K562 (cell line): ENCODE data around the gene BMAL2. TPM values are rescaled to one million over a fixed set of nuclear protein-coding genes. Genes with fewer than 3 reads are reported as not detected.

Experiments
- ATAC-seq: fragments of 200-7000 bp; cut with Tn5 transposase; 3 replicates; pipeline ENCODE4 v1.9.1; 2020; ENCODE audit warnings: moderate library complexity
- BruUV-seq: library from RNA; stranded (reverse); fragments of 400-500 nt; replicated peaks from 2 replicates; lab custom pipeline; 2021; lab: Mats Ljungman, UMichigan
- CTCF ChIA-PET: fragments of 300-600 bp; formaldehyde crosslinking; extraction: SDS; loops from one replicate; lab custom pipeline; 2021; ENCODE audit warnings: low intra/inter-chr PET ratio; lab: Yijun Ruan, JAX
- POLR2A ChIA-PET: fragments of 300-600, 350-650 bp; sonication (Branson Sonifier 250); formaldehyde crosslinking; extraction: SDS; loops from one replicate; lab custom pipeline; 2021; ENCODE audit warnings: antibody characterized with exemption, inconsistent platforms; lab: Yijun Ruan, JAX
- DNase-seq, 4 experiments: peaks; one replicate each; pipeline versions ENCODE4 v3.0.0 to v3.0.0-alpha.2; 2011 to 2018; ENCODE audit warnings: low spot score in 3 of 4, mixed read lengths in 3 of 4; ENCODE audit errors: extremely low read depth in 1 of 4
- FAIRE-seq: peaks from 2 replicates; lab custom pipeline; 2011; peaks lifted over from hg19 to GRCh38; lab: Jason Lieb, UNC
- H2AFZ ChIP-seq: 2 replicates; pipeline ENCODE4 v1.6.0; 2011; ENCODE audit warnings: low read depth, low read length, control low read depth, inconsistent platforms
- H3K27ac ChIP-seq: fragments of 200-600 bp; 3 replicates; pipeline ENCODE4 v1.8.0; 2011; ENCODE audit warnings: low read depth, mild to moderate bottlenecking, control low read depth, inconsistent platforms, low read length, moderate library complexity, mixed read lengths; ENCODE audit errors: extremely low read depth
- H3K27me3 ChIP-seq, 2 experiments: fragments of 300-600 bp in 1 of 2; 2 replicates in 1 of 2; 3 replicates in 1 of 2; pipeline versions ENCODE4 v1.6.0 to v1.8.0; 2011; ENCODE audit warnings: inconsistent platforms in 2 of 2, low read length in 2 of 2, mild to moderate bottlenecking in 1 of 2, mixed read lengths in 1 of 2, moderate library complexity in 1 of 2; ENCODE audit not compliant: control insufficient read depth in 2 of 2, insufficient read depth in 2 of 2
- H3K36me3 ChIP-seq: fragments of 300-600 bp; 3 replicates; pipeline ENCODE4 v1.8.0; 2011; ENCODE audit warnings: mild to moderate bottlenecking, low read length, inconsistent platforms; ENCODE audit not compliant: control insufficient read depth, insufficient read depth
- H3K4me1 ChIP-seq, 2 experiments: fragments of 200-600 bp in 1 of 2; replicated peaks in 1 of 2; 2 replicates in 1 of 2; 3 replicates in 1 of 2; pipeline versions ENCODE4 v1.5.1 to v1.8.0; 2011; ENCODE audit warnings: inconsistent platforms in 2 of 2, low read length in 2 of 2, mild to moderate bottlenecking in 1 of 2, mixed read lengths in 1 of 2, moderate library complexity in 1 of 2; ENCODE audit not compliant: control insufficient read depth in 2 of 2, insufficient read depth in 2 of 2
- H3K4me2 ChIP-seq: 2 replicates; pipeline ENCODE4 v1.6.1; 2011; ENCODE audit warnings: low read length, control low read depth, inconsistent platforms, mixed read lengths; ENCODE audit not compliant: insufficient read depth
- H3K4me3 ChIP-seq: fragments of 200-600 bp; sonication (generic), shearing (Covaris generic); 2 replicates; pipeline ENCODE4 v1.5.1; 2016; ENCODE audit warnings: control low read depth, inconsistent platforms
- H3K79me2 ChIP-seq: fragments of 200-600 bp; 3 replicates; pipeline ENCODE4 v1.8.0; 2011; ENCODE audit warnings: low read length, inconsistent platforms; ENCODE audit not compliant: control insufficient read depth, insufficient read depth
- H3K9ac ChIP-seq, 2 experiments: 2 replicates each; pipeline versions ENCODE4 v1.6.0 to v1.6.1; 2011; ENCODE audit warnings: low read depth in 2 of 2, low read length in 2 of 2, control low read depth in 1 of 2, inconsistent platforms in 1 of 2, mild to moderate bottlenecking in 1 of 2, mixed read lengths in 1 of 2; ENCODE audit not compliant: insufficient read depth in 1 of 2
- H3K9me1 ChIP-seq: one replicate; pipeline ENCODE4 v1.6.0; 2011; ENCODE audit warnings: inconsistent platforms, mild to moderate bottlenecking, low read length, moderate library complexity; ENCODE audit not compliant: control insufficient read depth, insufficient read depth
- H3K9me3 ChIP-seq: replicated peaks from 2 replicates; pipeline ENCODE4 v1.5.1; 2011; ENCODE audit warnings: low read depth, low read length, inconsistent platforms; ENCODE audit not compliant: control insufficient read depth, insufficient read depth
- H4K20me1 ChIP-seq: replicated peaks from 2 replicates; pipeline ENCODE4 v1.6.1; 2011; ENCODE audit warnings: low read length, inconsistent platforms, mixed read lengths; ENCODE audit not compliant: control insufficient read depth, insufficient read depth
- CBX2 ChIP-seq: fragments of 200-600 bp; sonication (generic); IDR thresholded peaks from one replicate; pipeline ENCODE4 v1.6.1; 2012; ENCODE audit warnings: mild to moderate bottlenecking, low read length, inconsistent platforms; ENCODE audit not compliant: insufficient read depth, poor library complexity, severe bottlenecking
- IFI16 ChIP-seq: fragments of 250-450 bp; sonication (Bioruptor Pico); IDR thresholded peaks from 2 replicates; pipeline ENCODE4 v2.1.2; 2022; ENCODE audit warnings: mild to moderate bottlenecking, inconsistent platforms
- PHTF2 ChIP-seq: fragments of 250-450 bp; sonication (Bioruptor Pico); IDR thresholded peaks from 2 replicates; pipeline ENCODE4 v1.5.0; 2021; ENCODE audit warnings: mild to moderate bottlenecking
- SRSF1 ChIP-seq: fragments of 200-400 bp; formaldehyde crosslinking; IDR thresholded peaks from 2 replicates; pipeline ENCODE4 v1.6.1; 2017; ENCODE audit warnings: mild to moderate bottlenecking, low read depth, low read length, moderate library complexity
- ZBTB8A ChIP-seq: fragments of 450-650 bp; IDR thresholded peaks from 2 replicates; pipeline ENCODE4 v1.6.1; 2018; ENCODE audit warnings: mild to moderate bottlenecking, moderate library complexity; ENCODE audit not compliant: partially characterized antibody
- ZFP36 ChIP-seq: fragments of 150-350 bp; IDR thresholded peaks from 2 replicates; pipeline ENCODE4 v1.6.1; 2018; ENCODE audit warnings: low read length, low read depth; ENCODE audit not compliant: partially characterized antibody
- ZNF41 ChIP-seq: fragments of 250-450 bp; sonication (Bioruptor Pico); conservative IDR thresholded peaks from 2 replicates; pipeline ENCODE4 v1.4.0; 2020; ENCODE audit warnings: mild to moderate bottlenecking
- ZNF780A ChIP-seq: fragments of 250-450 bp; sonication (Bioruptor Pico); IDR thresholded peaks from 2 replicates; pipeline ENCODE4 v1.5.0; 2021; ENCODE audit warnings: mild to moderate bottlenecking
- WGBS: fragments of 100-300 bp; shearing (Covaris generic); methylation state at CpG from one replicate; pipeline ENCODE4 v1.1.6; 2016; ENCODE audit warnings: low coverage, mixed read lengths; ENCODE audit not compliant: insufficient coverage; ENCODE audit errors: missing lambda C conversion rate; 5-methylcytosine and 5-hydroxymethylcytosine counted together
- in situ Hi-C: fragments of 300-500 bp; cut with MboI; formaldehyde crosslinking; loops from 4 replicates; pipeline ENCODE4 v1.15.0; 2018; ENCODE audit warnings: inconsistent platforms, mixed read lengths
- intact Hi-C: fragments of 100-400 bp; cut with micrococcal nuclease; formaldehyde crosslinking; loops from 2 replicates; pipeline ENCODE4 v1.14.2; 2022
- polyA plus RNA-seq, 8 experiments: library from polyadenylated mRNA; depleted of rRNA in 4 of 8; stranded (reverse) in 5 of 8; unstranded in 3 of 8; fragments of >200 nt; fragmentation: Nextera tagmentation in 2 of 8; fragmentation: Illumina TruSeq in 1 of 8; extraction: Ambion mirVana in 2 of 8; extraction: Trizol in 1 of 8; gene quantifications; 2 replicates each; pipeline versions ENCODE4 v1.2.1 to v1.2.3, GENCODE V29; 2011 to 2014; ENCODE audit warnings: inconsistent platforms in 1 of 8, missing spikeins in 1 of 8
- total RNA-seq, 7 experiments: library from RNA; depleted of rRNA in 6 of 7; stranded (reverse); fragments of >200 nt in 6 of 7; fragmentation: Illumina TruSeq in 2 of 7; extraction: Trizol in 2 of 7; gene quantifications; 2 replicates each; pipeline versions ENCODE4 v1.2.1 to v1.2.3, GENCODE V29; 2011 to 2021; ENCODE audit warnings: low replicate concordance in 1 of 7
- TF ChIP-seq, protein P1 (sequence below), 2 experiments: IDR thresholded peaks; 2 replicates each; pipeline ENCODE4 v1.6.1; 2011; ENCODE audit warnings: borderline replicate concordance in 1 of 2, control low read depth in 1 of 2, low read depth in 1 of 2, low read length in 1 of 2, mild to moderate bottlenecking in 1 of 2, mixed read lengths in 1 of 2, moderate library complexity in 1 of 2; ENCODE audit not compliant: insufficient read depth in 1 of 2, insufficient read length in 1 of 2, poor library complexity in 1 of 2, severe bottlenecking in 1 of 2; ENCODE audit errors: extremely low read depth in 1 of 2
- TF ChIP-seq, protein P2 (sequence below): sonication (generic); formaldehyde crosslinking; IDR thresholded peaks from 2 replicates; pipeline ENCODE4 v1.8.0; 2022; ENCODE audit warnings: mild to moderate bottlenecking, missing genetic modification reagents, borderline replicate concordance
- TF ChIP-seq, protein P3 (sequence below): sonication (generic); formaldehyde crosslinking; IDR thresholded peaks from 2 replicates; pipeline ENCODE4 v1.8.0; 2022; ENCODE audit warnings: missing genetic modification reagents, mild to moderate bottlenecking, borderline replicate concordance

BMAL2 gene
- total and polyA plus RNA-seq, 9 of the 15 experiments (the other 6 are each of a cell fraction or from before 2014, with no cell fraction given): 0.01 to 1.1 (median 0.50) TPM

DNA sequence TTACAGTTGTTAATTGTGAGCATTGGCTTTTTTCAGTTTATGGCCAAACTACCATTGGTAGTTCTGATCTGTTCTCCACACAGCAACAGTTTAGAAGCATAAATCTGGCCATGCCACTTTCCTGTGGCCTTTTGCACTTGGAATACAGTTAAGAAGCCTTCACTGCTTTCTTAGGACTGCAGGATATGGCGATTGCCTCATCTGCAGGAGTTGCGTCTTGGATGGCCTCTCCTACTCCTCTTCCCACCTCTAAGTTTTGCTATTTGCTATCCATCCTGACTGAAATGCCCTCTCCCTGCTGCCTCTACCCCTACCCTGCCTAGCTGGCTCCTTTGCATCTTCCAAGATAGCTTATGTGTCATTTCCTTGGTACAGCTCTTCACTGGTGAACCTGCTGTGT, 12.8 kb upstream of the BMAL2 start:
- WGBS: 67% methylated on average over 2 of the region's 2 CpGs
- H3K9ac ChIP-seq: no peak overlapping the region
- in situ Hi-C loops: no loop called here
- no peaks in the 10 kb centered on the region for H3K27me3 ChIP-seq
- H2AFZ ChIP-seq: no peak overlapping the region
- H3K9me3 ChIP-seq: no peaks in the 10 kb centered on the region
- H3K79me2 ChIP-seq: no peaks in the 10 kb centered on the region
- CTCF ChIA-PET: no interaction called here
- no TSS peak for BruUV-seq
- POLR2A ChIA-PET: interaction anchor here (2.2 kb wide), 1 partner anchor 14 kb away, joined by 8 read pairs; no protein-coding TSS in a partner anchor
- ATAC-seq (no peak), DNase-seq (no peak), FAIRE-seq (no peak)
- no peaks in the 10 kb centered on the region for H4K20me1 ChIP-seq
- TF ChIP-seq ZNF41 (CRISPR knock-in tag) (no peak), ZBTB8A (no peak), ZFP36 (no peak), CBX2 (no peak), PHTF2 (CRISPR knock-in tag) (no peak), ZNF780A (CRISPR knock-in tag) (no peak), SRSF1 (no peak), IFI16 (no peak)
- TF ChIP-seq, protein P1, sequence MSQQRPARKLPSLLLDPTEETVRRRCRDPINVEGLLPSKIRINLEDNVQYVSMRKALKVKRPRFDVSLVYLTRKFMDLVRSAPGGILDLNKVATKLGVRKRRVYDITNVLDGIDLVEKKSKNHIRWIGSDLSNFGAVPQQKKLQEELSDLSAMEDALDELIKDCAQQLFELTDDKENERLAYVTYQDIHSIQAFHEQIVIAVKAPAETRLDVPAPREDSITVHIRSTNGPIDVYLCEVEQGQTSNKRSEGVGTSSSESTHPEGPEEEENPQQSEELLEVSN (IDR thresholded peaks at IDR 0.05; ENCODE audit: borderline replicate concordance in 1 of 2, extremely low read depth in 1 of 2, insufficient read depth in 1 of 2, insufficient read length in 1 of 2, low read depth in 1 of 2, low read length in 1 of 2, poor library complexity in 1 of 2, severe bottlenecking in 1 of 2): no peak
- TF ChIP-seq, protein P2, sequence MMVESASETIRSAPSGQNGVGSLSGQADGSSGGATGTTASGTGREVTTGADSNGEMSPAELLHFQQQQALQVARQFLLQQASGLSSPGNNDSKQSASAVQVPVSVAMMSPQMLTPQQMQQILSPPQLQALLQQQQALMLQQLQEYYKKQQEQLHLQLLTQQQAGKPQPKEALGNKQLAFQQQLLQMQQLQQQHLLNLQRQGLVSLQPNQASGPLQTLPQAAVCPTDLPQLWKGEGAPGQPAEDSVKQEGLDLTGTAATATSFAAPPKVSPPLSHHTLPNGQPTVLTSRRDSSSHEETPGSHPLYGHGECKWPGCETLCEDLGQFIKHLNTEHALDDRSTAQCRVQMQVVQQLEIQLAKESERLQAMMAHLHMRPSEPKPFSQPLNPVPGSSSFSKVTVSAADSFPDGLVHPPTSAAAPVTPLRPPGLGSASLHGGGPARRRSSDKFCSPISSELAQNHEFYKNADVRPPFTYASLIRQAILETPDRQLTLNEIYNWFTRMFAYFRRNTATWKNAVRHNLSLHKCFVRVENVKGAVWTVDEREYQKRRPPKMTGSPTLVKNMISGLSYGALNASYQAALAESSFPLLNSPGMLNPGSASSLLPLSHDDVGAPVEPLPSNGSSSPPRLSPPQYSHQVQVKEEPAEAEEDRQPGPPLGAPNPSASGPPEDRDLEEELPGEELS (CRISPR knock-in tag): no peak
- TF ChIP-seq, protein P3, sequence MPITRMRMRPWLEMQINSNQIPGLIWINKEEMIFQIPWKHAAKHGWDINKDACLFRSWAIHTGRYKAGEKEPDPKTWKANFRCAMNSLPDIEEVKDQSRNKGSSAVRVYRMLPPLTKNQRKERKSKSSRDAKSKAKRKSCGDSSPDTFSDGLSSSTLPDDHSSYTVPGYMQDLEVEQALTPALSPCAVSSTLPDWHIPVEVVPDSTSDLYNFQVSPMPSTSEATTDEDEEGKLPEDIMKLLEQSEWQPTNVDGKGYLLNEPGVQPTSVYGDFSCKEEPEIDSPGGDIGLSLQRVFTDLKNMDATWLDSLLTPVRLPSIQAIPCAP: no peak
- no peak overlapping the region for H3K4me2 ChIP-seq
- H3K9me1 ChIP-seq: no peaks in the 10 kb centered on the region
- no peak overlapping the region for H3K4me3 ChIP-seq
- no peaks in the 10 kb centered on the region for H3K4me1 ChIP-seq
- no peak overlapping the region for H3K27ac ChIP-seq
- H3K36me3 ChIP-seq: no peaks in the 10 kb centered on the region; the same call in 2 of the 3 replicates
- intact Hi-C loops: no loop called here
